HG03520 (cell line): Measurements from ENCODE around the gene KTI12.
"Not testable (repeated sequence)": the region's sequence is repeated elsewhere in the genome, so short reads cannot be mapped to it uniquely, and the experiment has no call there.

Source experiments
- ATAC-seq: cut with Tn5 transposase; IDR thresholded peaks from one replicate; pipeline ENCODE4 v1.9.1; 2021; ENCODE audit warnings: mild to moderate bottlenecking, moderate library complexity; ENCODE audit not compliant: unreplicated experiment

Gene KTI12

DNA sequence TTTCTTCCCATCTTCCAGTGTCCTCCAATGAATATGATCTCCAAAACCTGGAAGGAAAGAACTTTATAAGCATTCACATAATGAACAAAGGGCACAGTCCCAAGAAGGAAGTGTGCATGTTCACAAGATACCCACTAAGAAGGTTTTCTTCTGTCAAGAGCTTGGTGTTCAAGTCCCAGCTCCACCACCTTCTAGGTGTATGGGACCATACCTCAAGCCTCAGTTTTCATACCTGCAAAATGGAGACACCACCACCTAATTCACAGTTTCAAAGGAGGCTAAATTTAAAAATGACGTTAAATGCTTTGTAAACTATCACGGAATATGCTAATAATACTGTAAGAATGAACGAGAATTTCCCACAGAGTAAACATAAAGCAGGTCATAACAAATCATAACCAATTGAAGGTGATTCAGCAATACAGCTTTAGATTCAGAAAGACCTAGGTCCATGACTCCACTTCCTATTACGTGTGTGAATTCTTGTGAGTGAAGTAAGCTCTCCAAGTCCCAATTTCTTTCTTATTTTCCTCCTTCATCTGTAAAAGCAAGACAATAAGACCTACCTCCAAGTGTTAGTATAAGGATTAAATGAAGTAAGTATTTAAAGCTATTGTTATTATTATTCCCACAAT is 8.1 kb upstream of the KTI12 start:
- no peak for ATAC-seq

DNA sequence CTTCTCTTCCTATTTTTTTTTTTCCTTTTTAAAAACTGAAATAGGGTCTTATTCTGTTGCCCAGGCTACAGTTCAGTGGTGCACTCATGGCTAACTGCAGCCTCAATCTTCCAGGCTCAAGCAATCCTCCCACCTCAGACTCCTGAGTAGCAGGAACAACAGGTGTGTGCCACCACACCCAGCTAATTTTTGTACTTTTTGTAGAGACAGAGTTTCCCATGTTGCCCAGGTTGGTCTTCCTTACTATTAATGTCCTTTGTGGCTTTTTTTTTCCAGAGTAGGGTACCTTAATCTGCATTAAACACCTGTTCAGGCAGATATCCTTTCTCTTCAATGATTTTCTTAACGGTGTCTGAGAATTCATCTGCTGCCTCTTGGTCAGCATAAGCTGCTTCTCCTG is 4.3 kb upstream of the KTI12 start:
- ATAC-seq = no peak

DNA sequence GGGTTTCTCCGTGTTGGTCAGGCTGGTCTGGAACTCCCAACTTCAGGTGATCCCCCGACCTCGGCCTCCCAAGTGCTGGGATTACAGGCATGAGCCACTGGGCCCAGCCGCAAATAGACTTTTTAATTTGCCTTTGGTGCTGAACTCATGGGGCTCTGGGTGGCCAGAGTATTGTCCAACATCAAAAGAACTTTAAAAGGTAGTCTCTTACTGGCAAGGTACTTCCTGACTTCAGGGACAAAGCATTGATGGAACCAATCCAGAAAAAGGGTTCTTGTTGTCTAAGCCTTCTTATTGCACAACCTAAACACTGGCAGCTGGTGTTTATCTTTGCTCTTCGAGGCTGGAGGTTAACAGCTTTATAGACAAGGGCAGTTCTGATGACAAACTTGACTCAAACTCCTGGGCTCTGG is 3.8 kb upstream of the KTI12 start:
- ATAC-seq = no peak

DNA sequence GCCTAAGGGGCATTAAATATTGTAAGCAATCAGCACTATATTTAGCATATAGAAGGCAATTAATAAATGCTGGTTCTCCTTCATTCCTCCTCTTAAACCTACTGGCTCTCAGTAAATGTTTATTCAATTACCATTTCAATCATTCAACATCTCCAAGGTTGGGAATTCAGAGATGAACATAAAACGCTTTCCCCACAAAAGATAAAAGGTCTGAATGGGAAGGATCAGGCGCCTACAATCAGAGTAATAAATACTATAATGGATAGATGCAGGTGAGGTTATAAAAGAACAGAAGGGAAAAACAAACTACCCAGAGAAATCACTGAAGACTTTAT is 407 bp upstream of the KTI12 start:
- no peak for ATAC-seq

DNA sequence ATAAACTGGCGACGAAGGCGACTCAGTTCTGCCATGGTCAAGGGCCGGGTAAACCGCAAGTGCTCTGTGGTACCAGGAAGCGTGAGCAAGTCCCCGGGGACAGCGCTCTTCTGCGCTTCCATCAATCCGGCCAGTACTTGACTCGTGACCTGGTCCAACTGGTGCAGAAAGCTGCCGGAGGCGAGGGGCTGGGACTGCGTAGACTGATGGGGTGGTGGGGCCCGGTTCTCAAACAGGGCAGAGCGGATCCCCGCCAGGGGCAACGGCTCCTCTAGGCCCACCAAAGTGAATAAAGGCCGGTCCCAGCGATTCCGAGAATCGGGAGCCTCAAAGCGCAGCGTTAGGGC is 852 bp downstream of the KTI12 start:
- peak; percentile 36 for ATAC-seq

DNA sequence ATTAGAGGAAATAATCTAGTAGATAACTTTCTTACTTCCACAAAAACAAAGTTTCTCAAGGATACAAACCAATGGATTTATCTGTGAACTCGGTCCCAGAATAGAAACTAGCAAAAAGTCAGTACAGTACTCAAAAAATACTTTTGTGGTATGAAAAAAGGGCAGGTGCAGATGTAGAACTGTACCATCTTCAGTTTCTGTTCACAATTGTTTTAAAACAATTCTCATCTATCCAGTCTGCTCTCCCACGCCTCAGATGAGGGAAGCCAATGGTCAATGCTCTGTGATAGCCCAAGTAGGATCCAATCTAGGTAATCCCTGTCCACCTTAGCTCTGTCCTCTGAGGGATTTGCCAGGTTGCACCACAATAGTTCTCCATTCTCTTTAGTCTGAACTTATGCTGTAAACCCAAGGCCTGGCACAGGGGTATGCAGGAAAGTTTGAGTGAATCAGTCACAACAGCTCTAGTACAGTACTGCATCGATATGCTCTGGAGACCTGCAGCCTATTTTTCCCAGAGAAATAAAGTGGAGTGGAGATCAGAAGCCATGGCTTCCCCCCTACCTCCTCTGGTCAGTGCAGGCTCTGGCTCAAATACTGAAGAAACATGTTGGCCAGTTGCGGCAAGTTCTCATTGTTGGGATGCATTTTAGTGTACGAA is 1.4 kb downstream of the KTI12 start:
- no peak for ATAC-seq

DNA sequence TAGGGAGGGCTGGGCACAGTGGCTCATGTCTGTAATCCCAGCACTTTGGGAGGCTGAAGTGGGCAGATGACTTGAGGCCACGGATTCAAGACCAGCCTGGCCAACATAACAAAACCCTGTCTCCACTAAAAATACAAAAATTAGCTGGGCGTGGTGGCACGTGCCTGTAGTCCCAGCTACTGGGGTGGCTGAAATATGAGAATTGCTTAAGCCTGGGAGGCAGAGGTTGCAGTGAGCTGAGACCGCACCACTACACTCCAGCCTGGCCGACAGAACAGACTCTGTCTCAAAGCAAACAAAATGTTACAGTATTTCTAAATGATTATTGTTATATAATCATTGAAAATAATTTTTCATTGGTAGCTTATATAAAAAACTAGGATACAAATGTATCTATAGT is 4.8 kb downstream of the KTI12 start:
- not testable (repeated sequence) for ATAC-seq

DNA sequence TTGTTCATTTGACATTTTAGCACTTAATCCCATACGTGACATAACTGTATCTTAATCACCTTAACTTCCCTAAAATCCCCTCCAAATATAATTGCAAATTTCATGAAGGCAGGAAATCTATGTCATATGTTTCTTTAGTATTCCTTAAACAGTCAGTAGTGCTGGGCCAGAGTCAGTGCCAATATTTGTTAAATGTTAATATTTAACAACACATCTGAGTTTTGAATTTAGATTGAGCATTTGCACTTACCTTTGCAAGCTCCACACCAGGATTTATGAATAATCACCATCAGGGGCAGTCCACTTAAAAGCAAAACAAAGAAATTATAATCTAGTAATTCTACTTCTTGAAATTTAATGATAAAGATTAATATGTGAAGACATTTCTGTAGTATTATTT is 5.3 kb downstream of the KTI12 start:
- no peak for ATAC-seq

DNA sequence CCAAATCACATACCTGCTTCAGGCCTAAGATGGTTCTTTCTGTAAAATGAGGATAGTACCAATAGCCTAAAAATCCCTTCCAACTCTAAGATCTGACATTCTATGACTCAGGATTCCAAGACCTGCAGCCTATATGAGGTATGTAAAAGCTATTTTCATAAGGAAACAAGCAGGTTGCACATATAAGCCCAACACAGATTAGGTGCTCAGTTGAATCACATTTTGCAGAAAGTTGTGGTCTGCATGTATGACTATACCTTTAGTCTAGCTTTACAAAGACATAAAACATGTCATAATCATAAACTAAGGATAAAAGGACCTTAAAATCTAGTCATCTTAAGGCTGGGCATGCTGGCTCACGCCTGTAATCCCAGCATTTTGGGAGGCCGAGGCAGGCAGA is 7.3 kb downstream of the KTI12 start:
- ATAC-seq = no peak

DNA sequence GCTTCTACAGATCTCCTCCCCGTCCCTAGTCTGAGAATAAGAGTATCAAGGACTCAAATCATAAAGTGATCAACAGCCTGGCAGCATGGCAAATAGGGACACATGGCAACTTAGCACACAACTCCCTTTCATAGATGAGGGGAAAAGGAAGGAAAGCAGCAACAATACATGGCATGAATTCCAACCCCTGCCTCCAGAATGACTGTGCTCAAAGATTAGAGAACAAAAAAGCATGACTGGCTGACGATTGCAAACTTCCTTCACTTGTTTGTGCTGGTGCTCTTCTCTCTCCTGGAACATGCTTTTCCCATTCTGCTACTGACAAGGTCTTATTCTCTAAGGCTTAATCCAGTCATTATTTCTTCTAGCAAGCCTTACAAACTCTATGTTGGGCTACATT is 11.5 kb downstream of the KTI12 start:
- ATAC-seq = no peak

DNA sequence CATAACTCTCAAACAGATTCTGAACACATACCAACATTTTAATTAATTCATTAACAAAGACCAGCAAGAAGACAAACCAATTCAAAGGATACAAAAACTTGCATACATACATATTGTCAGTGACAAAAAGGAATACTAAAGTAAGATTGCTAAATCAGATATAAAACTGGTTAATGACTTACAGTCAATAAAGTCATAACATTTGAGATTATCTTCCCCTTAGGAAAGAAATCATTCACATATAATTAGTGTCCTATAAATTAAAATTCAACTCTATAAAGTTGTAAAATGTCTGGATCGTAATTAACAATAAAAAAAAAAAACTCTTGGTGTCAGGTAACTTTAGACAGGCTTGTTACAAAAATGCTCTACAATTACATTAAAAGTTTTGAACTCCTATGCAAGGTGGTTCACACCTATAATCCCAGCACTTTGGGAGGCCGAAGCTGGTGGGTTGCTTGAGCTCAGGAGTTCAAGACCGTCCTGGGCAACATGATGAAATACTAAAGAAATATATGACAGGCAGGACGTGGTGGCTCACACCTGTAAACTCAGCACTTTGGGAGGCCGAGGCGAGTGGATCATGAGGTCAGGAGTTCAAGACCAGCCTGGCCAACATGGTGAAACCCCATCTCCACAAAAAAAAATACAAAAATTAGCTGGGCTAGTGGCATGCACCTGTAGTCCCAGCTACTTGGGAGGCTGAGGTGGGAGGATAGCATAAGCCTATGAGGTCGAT is 25.4 kb downstream of the KTI12 start:
- ATAC-seq = no peak

DNA sequence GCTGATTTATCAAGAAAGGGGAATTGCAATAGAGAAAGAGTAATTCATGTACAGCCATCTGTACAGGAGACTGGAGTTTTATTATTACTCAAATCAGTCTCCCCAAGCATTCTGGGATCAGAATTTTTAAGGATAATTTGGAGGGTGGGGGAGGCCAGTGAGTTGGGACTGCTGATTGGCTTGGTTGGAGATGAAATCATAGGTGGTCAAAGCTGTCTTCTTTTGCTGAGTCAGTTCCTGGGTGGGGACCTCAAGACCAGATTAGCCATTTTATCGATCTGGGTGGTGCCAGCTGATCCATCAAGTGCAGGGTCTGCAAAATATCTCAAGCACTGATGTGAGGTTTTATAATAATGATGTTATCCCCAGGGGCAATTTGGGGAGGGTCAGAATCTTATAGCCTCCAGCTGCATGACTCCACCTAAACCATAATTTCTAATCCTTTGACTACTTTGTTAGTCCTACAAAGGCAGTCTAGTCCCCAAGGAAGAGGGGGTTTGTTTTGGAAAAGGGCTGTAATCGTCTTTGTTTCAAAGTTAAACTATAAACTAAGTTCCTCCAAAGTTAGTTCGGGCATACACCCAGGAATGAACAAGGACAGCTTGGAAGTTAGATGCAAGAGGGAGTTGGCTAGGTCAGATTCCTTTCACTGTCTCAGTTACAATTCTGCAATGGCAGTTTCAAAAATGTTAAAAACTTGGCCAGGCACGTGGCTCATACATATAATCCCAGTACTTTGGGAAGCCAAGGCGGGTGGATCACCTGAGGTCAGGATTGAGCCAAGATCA is 26.2 kb downstream of the KTI12 start:
- ATAC-seq = no peak

DNA sequence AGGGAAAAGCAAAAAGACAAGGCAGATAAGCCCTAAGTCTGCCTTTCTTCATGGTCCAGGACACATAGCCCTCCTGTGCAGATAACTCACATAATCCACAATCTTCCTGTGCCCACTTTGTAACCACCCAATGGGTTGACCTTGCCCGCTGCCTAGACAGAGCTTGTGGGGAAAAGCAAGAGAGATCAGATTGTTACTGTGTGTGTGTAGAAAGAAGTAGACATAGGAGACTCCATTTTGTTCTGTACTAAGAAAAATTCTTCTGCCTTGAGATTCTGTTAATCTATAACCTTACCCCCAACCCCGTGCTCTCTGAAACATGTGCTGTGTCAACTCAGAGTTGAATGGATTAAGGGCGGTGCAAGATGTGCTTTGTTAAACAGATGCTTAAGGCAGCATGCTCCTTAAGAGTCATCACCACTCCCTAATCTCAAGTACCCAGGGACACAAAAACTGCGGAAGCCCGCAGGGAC is 27.5 kb downstream of the KTI12 start:
- not testable (repeated sequence) for ATAC-seq

DNA sequence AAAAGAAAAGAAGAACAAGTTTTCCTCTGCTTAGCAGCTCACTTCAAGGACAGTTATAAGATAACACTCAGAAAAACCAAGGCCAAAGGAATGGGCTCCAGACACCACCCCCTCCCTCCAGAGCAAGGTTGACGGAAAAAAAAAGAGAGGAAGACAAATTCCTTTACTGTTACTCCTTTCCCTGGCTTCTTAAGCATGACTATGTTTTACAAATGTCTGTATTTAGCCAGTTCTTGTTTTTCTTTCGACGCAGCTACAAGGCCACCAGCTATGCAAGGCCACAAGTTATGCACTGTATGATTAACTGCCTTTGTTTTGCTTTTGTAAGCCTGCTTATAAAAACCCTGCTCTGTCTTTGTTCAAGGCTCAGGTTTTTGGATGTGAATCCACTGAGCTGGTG is 28.1 kb downstream of the KTI12 start:
- not testable (repeated sequence) for ATAC-seq

DNA sequence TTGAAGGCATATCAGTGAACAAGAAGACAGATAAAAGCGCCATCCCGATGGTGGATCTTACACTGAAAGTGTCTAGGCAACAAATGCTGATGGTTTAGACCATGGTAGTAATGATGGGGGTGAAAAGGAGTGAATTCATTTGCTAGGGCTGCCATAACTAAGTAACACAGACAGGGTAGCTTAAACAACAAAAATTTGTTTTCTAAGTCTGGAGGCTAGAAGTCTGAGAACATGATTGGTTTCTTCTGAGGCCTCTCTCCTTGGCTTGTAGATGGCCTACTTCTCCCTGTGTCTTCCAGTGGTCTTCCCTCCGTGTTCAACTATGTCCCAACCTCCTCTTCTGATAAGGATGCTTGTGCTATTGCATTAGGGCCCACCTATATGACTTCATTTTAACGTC is 29.7 kb downstream of the KTI12 start:
- no peak for ATAC-seq

DNA sequence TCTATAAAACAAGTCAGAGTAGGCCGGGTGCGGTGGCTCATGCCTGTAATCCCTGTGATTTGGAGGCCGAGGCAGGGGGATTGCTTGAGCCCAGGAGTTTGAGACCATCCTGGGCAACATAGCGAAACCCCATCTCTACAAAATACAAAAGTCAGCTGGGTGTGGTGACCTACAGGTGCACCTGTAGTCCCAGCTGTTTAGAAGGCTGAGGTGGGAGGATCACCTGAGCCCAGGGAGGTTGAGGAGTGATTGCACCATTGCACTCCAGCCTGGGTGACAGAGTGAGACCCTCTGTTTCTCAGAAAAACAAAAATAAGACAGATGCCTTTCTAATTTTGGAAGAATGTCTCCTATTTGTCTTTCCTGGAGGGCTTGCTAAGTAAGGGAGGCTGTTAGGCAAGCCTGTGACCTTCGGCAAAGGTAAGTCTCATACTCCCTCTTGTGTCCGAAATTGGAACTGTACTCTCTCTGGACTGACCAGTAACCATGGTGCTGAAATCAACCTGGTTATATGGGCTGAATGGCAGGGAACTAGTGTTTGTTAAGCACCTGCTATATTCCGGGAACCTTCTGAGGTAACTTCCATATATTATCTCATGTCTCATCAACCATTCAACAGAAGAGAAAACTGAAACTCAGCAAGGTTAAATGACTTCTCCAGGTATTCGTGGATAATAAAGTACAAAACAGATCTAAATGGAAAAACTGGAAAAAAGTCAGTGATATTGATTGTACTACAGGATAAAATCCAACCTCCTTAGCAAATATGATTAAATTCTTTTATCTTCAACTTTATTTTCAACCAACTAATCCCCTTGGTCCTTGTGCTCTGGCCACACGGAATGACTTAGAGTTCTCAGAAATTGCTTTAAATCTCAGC is 31.3 kb downstream of the KTI12 start:
- peak; percentile 74 for ATAC-seq

DNA sequence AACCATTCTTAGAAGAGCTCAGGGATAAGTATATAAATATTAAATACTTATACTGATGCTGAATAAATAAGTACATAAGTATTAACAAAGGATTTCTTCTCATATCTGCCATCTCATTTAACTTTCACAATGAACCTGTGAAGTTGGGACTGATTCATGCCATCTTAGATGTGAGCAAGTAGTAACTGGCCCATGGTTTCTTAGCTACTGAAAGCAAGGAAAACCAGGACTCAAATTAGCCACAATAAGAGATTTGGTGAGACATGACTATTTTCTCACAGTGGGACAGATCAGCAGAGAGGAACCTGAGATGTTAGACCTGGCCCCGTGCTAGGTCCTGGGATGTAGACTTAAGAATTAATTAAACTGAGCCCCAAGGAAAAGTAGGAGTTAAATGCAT is 34.9 kb downstream of the KTI12 start:
- no peak for ATAC-seq

DNA sequence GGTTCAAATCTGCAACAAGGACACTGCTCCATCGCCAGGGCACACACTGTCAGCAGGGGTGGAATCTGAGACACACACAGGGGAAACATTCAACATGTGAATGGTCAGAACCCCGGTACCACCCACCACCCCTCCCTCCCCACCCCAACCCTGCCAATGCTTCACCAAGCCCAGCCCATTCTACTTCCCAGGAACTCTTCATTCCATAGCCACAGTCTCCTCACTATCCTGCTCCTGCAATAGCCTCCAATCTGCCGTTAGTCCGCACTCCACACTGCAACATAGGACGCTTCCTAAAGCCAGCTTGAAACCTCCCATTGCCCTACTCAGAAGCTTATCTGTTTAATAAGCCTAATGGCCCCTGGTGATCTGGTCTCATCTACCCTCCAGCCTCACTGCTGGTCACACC is 35.6 kb downstream of the KTI12 start:
- ATAC-seq = no peak

DNA sequence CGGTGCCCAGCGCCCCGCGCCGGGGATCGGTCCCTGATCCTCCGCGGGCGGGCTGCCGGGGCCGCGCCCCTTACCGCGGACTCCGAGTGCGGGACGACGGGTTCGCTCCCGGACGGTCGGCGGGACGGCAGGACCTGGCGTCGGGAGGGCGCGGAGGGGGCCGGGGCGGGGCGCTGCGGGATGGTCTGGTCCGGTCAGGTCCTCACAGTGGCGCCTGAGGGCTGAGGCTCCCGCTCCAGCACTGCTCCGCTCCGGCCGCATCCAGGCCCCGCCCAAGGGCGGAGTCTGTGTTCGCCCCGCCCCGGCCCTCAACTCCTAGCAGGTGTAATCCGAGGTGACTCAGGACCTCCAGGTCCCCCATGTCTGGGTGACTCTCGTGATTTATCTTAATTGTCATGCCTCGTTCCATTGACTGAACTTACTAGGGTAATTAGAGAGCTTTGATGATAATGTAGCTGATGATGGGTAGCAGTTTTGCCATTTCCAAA is 43.1 kb downstream of the KTI12 start, which contains the start of gene RAB3B:
Gene RAB3B, minus strand, starts transcription at position 223 of the 488 bp plus-strand sequence. CDS start 13,583 bp downstream, outside the sequence.
- peak; percentile 82 for ATAC-seq
